ENCODE results near the gene GTF3A. TPM values are rescaled to one million over a fixed set of nuclear protein-coding genes. Genes with fewer than 3 reads are reported as not detected.

The GTF3A gene
- total RNA-seq, 4 donors from 2014 or later = 179 to 304 (median 242) TPM

DNA sequence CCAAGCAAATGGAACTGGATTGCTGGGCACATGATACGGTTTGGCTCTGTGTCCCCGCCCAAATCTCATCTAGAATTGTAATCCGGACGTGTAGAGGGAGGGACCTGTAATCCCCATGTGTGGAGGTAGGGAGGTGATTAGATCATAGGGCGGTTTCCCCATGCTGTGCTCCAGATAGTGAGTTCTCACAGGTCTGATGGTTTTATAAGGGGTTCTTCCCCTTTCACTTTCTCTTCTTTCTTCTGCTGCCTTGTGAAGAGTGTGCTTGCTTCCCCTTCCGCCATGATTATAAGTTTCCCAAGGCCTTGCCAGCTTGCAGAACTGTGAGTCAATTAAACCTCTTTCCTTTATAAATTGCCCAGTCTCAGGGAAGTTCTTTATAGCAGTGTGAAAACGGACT lies 58.6 kb downstream of the GTF3A start:
- intact Hi-C loops (cut with DNase I; ENCODE audit: low total_unique reads) = no loop called here
- no peak for ATAC-seq
- no peak for DNase-seq

DNA sequence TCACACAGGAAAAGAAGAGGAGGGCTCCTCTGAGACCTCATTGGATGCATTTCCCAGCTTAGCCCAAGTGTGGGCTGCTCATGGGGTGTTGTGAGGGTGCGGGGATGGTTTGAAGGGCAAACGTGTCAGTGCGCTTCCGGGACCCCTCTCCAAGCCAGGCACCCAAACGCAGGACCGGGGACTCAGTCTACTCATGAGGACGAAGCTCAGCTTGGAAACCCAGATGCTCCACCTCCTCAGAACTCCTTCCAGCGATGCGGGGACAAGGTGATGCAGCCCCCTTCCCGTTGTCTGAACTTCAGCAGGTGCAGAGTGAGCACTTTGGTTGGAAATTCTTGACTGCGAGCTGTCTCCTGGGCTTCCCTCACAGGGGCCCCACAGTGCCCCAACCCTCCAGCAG lies 59.0 kb downstream of the GTF3A start:
- no peak for DNase-seq
- Histone ChIP-seq H3K4me3 (no peak overlapping the region), H3K27ac (no peak overlapping the region), H3K27me3 (peaks cover 0 to 6% (median 0%) of the 10 kb centered on the region in 3 donors), H3K9me3 (no peaks in the 10 kb centered on the region), H3K36me3 (no peaks in the 10 kb centered on the region), H3K4me1 (no peaks in the 10 kb centered on the region)
- TF ChIP-seq CTCF (IDR thresholded peaks at IDR 0.05 in 4 of 5, conservative IDR thresholded peaks at IDR 0.05 in 1 of 5) (no peak), POLR2A (IDR thresholded peaks at IDR 0.05) (no peak)
- intact Hi-C loops (cut with DNase I; ENCODE audit: low total_unique reads) = no loop called here
- ATAC-seq = no peak
- in situ Hi-C loops (cut with MboI; ENCODE audit: low sequenced_read_pairs in 4 of 4) = no loop called here

More for the DNA sequence above, 58.6 kb downstream of the GTF3A start:
- H3K27me3 ChIP-seq = peaks cover 0 to 6% (median 3%) of the 10 kb centered on the region in 3 donors
- in situ Hi-C loops (cut with MboI; ENCODE audit: low sequenced_read_pairs in 4 of 4) = no loop called here
- H3K9me3 ChIP-seq = no peaks in the 10 kb centered on the region
- no peak overlapping the region for H3K4me3 ChIP-seq
- no peak overlapping the region for H3K27ac ChIP-seq
- TF ChIP-seq CTCF (IDR thresholded peaks at IDR 0.05 in 4 of 5, conservative IDR thresholded peaks at IDR 0.05 in 1 of 5) (no peak), POLR2A (IDR thresholded peaks at IDR 0.05) (no peak)
- no peaks in the 10 kb centered on the region for H3K36me3 ChIP-seq
- no peaks in the 10 kb centered on the region for H3K4me1 ChIP-seq

Other genes starting within 250 kb of the GTF3A start
- gene RPL21, start 173.1 kb upstream of the GTF3A start, total RNA-seq = 100 to 1,000 TPM; 774 to 913 (median 796) TPM
- 1 to 10 TPM; 2.8 to 9.0 (median 5.7) TPM for gene RASL11A, start 153.8 kb upstream of the GTF3A start, total RNA-seq
- gene MTIF3, start 25.9 kb downstream of the GTF3A start, total RNA-seq = 100 to 1,000 TPM in 2 of 4 donors, 10 to 100 TPM in 2; 73.9 to 113 (median 89.1) TPM
- gene LNX2, start 195.9 kb downstream of the GTF3A start, total RNA-seq = 1 to 10 TPM; 5.0 to 7.1 (median 6.2) TPM
- 100 to 1,000 TPM; 104 to 159 (median 142) TPM for gene POLR1D, start 197.3 kb downstream of the GTF3A start, total RNA-seq